Measurements from ENCODE around the gene DTWD1.
"Not testable (repeated sequence)": the region's sequence is repeated elsewhere in the genome, so short reads cannot be mapped to it uniquely, and the experiment has no call there.

DTWD1 gene, protein sequence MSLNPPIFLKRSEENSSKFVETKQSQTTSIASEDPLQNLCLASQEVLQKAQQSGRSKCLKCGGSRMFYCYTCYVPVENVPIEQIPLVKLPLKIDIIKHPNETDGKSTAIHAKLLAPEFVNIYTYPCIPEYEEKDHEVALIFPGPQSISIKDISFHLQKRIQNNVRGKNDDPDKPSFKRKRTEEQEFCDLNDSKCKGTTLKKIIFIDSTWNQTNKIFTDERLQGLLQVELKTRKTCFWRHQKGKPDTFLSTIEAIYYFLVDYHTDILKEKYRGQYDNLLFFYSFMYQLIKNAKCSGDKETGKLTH

DNA sequence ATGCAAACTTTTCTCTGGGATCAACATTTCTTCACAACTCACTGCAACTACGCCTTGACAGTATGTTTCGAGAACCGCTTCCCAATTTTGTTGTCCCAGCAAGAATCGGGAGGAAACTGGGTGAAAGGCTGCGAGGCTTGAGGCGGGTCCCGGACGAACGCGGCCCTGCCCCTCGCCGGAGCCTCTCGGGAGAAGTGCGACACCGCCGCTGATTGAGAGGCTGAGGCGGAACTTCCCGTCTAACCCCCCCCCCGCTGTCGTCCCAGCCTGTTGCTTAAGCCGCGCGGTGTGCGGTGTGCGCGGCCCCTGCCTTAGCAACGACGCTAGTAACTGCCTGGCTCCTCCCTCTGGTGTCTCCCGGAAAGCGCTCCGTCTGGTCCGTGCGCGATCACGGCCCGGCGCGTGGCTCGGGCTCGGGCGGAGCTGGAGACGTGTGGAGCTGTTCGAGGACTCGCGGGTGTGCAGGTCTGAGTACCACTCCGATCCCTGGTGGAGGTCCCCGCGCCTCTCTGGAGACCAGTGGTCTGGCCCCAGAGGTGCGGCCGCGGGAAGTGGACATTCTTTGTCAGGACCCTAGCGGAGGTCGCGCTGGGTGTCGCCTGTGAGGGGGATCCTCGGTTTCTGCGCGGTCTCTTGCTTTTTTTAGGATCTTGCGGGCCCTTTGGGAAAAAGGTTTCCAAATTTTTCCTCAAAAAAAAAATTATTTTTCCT lies at the start of gene DTWD1, which contains the start of gene FAM227B:
DTWD1 (plus strand) TSS at position 391 of the 711 bp plus-strand sequence. CDS start 4,120 bp downstream, outside the sequence.
FAM227B (minus strand) TSS at position 161 of the 711 bp plus-strand sequence. CDS start 5,647 bp downstream, outside the sequence.
- peak within 1 kb of the TSS; percentile 81 for H3K27ac ChIP-seq
- peak; percentile 92 for DNase-seq (ENCODE audit: low read depth, low spot score)

DNA sequence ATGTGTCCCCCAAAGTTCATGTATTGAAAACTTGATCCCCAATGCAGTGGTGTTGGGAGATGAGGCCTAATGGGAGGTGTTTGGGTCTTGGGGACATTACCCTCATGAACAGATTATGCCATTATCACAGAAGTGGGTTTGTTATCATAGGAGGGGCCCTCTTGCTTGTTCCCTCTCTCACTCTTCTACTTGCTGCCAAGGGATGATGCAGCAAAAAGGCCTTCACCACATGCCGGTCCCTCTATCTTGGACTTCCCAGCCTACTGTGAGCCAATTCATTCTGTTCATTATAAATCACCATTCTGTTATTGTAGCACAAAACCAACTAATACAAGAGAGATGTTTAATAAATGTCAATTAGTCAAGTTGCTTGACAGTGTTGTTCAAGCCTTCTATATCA lies 47.4 kb upstream of the DTWD1 start:
- DNase-seq (ENCODE audit: low read depth, low spot score) = no peak

DNA sequence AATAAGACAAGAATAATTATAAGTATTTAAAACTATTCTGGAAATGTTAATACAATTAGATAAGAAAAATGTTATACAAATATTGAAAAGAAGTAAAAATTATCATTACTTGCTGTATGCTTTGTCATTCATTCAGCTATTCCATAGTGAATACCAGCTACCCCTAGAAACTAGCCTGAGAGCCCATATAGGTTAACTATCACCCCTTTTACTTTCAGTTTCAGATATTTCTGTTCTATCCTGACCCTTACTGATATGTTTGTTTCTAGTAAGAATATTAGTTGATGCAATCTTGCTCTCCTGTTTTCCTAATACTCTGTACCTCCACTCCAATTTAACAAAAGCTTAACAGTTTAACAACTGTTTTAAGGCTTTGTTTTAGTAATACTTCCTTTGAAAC lies 31.8 kb upstream of the DTWD1 start:
- no peak for DNase-seq (ENCODE audit: low read depth, low spot score)

More for the DNA sequence above, 47.4 kb upstream of the DTWD1 start:
- H3K27ac ChIP-seq = no peak overlapping the region

DNA sequence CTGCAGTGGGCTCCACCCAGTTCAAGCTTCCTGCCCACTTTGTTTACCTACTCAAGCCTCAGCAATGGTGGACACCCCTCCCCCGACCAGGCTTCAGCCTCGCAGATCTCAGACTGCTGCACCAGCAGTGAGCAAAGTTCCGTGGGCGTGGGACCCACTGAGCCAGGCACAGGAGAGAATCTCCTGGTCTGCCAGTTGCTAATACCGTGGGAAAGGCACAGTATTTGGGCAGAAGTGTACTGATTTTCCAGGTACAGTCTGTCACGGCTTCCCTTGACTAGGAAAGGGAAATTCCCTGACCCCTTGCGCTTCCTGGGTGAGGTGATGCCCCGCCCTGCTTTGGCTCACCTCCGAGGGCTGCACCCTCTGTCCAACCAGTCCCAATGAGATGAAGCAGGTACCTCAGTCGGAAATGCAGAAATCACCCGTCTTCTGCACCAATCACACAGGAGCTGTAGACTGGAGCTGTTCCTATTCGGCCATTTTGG lies 28.0 kb upstream of the DTWD1 start:
- H3K27ac ChIP-seq; DNase-seq (ENCODE audit: low read depth, low spot score): not testable (repeated sequence)

More for the DNA sequence above, 31.8 kb upstream of the DTWD1 start:
- no peak overlapping the region for H3K27ac ChIP-seq

DNA sequence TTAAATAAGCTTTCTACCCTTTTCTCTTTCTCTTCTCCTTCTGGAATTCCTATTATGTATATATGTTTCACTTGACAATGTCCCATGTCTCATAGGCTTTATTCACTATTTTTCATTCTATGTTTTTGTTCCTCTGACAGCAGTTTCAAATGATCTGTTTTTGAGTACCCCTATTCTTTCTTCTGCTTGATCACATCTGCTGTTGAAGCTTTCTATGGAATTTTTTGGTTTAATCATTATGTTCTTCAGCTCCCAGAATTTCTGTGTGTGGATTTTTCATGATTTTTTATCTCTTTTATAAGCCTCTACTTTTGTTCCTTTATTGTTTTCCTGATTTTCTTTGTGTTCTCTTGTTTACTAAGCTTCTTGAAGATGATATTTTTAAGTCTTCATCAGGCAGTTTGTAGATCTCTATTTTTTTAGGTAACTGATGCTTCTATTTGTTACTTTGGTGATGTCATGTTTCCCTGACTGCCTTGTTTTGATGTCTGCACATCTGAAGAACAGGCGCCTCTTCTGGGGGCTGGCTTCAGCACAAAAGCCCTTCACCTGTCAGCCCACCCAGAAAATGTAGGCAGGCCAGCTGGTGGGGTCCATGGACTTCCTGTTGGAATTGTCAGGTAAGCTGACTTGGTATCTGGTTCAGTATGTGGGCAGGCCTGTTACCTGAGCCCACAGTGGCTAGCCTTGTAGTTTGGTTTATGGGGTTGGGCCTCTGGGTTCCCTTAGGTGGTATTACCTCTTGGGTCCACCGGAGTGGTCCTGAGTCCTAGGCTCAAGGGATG lies 16.0 kb upstream of the DTWD1 start:
- no peak overlapping the region for H3K27ac ChIP-seq
- no peak for DNase-seq (ENCODE audit: low read depth, low spot score)

DNA sequence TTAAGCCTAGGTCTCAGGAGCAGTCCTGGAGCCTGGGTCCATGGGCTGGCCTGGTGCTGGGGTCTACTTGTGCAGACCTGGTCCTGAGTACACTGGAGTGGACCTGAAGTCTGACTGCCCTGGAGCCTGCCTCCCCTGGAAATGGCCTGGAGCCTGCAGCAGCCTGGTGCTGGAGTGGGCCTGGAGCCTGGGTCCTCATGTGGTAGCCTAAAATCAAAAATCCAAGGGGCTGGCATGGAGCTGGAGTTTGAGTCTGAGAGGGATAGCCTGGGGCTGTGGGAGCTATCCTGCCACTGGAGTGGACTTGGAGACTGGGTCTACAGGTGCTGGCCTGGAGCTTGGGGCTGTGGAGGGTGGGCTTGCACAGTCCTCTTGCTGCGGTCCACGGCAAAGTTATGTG lies 15.3 kb upstream of the DTWD1 start:
- DNase-seq (ENCODE audit: low read depth, low spot score) = no peak
- no peak overlapping the region for H3K27ac ChIP-seq

DNA sequence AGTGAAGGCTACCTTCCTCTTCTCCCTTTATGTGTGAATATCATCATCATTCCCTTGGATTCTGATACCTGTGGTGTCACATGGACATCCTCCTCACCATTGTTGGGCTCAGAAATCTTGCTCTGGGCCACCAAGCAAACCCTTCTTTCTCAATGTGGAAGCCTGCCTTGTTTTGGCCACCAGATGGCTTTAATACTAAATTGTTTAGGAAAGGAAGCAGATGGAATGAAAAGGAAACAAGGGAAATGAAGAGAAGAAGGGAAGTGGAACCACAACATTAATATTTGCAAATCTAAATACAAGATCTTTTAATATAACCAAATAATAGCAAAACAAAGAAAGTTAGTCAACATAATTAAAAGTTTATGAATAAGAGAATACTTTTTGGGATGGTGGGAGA lies 14.3 kb upstream of the DTWD1 start:
- H3K27ac ChIP-seq = no peak overlapping the region
- no peak for DNase-seq (ENCODE audit: low read depth, low spot score)

DNA sequence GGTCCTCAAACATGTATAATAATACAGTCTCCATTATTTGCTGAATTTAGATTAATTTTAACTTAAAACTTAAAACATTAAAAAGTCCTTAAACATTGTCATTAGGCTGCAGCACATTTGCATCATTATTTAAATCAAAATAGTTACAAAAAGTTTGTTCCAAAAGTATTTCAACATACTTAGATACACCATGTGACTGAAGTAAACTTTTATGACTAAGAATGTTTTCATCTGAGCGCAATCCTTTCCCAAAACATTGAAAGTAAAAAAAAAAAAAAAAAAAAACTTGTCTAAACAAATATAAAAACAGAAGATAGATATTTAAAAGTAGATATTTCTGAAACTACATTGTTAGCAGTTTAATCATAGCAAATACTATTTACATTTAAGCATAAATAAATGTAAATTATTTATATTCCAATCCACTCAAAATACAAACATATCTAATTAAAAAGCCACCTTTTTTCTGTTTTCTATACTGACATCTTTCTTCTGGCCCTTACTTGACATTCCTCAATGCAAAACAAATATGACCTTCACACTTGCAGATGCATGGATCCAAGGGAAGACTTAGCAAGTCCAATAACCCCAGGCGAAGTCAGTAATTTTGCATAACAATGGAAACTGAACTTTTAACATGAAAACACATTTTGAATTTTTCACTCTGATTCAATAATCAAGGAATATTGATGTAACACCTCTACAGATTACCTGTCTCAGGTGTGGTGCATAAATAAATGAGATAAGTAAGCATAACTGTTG lies 10.5 kb upstream of the DTWD1 start:
- DNase-seq (ENCODE audit: low read depth, low spot score) = no peak
- no peak overlapping the region for H3K27ac ChIP-seq

DNA sequence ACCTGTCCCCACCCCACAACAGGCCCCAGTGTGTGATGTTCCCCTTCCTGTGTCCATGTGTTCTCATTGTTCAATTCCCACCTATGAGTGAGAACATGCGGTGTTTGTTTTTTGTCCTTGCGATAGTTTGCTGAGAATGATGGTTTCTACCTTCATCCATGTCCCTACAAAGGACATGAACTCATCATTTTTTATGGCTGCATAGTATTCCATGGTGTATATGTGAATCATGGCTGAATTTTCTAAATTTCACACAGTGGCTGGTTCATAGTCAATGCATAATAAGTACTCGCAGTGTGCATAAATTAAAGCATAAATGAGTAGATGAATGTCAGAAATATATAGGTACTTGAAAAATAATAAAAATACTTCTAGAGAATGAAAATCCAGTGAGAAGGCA lies 8.6 kb upstream of the DTWD1 start:
- DNase-seq (ENCODE audit: low read depth, low spot score); H3K27ac ChIP-seq: not testable (repeated sequence)

DNA sequence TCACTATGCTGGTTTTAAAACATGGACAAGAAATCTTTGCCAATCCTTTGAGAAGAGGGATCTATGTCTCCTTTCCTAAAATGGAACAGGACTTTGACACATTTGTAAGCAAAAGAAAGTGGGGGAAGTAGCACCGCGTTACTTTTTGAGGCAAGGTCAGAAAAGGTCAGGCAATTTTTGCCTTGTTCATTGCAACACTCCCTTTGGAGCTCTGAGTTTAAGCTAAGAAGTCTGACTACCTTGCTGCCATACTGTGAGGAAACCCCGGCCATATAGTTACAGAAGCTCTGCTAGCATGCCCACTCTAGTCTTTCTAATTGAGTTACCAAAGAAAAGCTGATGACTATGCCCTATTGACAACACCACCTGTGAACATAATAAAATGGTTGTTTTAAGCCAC lies 1.6 kb upstream of the DTWD1 start:
- no peak overlapping the region for H3K27ac ChIP-seq
- no peak for DNase-seq (ENCODE audit: low read depth, low spot score)

DNA sequence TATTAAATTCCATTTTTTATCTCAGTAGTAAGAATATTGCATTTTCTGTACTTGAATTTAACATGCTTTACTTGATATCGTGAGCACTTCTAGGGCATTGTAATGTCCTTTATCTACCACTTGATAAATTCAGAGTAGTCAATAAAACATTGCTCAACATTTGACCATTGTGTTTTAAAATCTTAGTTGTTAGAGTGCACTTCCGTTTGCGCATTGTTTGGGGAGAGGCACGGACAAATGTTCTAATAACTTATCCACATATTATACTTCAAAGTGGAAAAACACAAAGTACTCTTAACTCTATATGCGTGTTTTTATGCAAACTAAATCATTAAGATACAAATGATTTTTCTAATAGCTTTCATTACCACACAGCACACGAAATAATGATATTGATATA lies 649 bp upstream of the DTWD1 start:
- DNase-seq (ENCODE audit: low read depth, low spot score) = no peak
- H3K27ac ChIP-seq = peak overlapping the region; percentile 81

DNA sequence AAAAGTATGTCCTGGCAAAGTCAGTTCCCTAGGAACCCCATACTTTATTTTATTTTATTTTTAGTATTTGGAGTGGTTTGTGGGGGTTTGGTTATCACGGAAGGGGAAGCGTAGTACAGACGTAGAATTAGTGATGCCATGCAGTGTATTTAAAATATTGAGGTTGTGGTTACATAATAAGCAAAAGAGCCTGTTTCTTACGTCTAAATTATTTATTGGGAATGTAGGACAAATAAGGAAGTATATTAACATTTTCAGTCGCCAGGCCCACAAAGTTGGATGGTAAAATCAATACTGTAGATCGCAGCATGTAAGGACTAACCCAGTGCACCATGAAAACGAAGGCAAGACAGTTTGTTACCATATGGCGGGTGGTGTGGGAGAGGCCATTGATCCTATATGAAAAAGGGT lies 558 bp downstream of the DTWD1 start:
- DNase-seq (ENCODE audit: low read depth, low spot score) = no peak
- H3K27ac ChIP-seq = peak overlapping the region; percentile 81

DNA sequence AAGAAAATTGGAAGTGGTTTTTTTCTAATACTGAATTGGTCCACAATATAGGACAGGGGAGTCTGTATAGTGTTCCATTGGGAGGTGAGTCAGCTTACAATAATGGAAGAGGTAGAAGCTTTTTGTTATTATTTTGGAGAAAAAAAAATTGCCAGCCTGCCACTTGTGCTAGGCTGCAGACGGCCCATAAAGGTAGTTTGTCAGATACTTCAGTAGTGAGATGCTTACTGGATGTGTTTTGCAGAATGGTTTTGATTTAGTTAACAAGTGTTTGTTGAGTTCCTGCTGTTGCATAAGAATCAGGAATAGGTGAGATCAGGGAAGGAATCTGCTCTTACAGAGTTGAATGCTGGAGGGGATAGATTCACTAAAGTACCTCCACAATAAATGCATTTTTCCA lies 1.0 kb downstream of the DTWD1 start:
- H3K27ac ChIP-seq = peak overlapping the region; percentile 81
- no peak for DNase-seq (ENCODE audit: low read depth, low spot score)

DNA sequence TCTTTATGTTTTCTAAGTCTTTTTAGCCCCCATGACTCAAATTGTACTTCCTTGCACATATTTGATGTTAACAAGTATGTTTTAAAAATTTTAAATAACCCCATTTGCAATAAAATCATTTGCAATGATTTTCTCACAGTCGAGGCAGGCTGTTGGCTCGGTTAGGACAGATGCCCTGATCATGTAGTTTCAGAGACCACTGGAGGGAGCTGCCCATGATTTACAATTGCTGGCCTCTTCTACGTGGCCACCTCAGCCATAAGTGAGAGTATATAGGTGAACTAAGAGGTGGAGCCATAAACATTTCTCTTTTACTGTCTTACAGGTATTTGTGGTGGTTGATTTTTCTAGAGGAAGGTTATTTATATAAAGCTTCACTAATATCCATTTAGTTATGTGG lies 1.7 kb downstream of the DTWD1 start:
- no peak overlapping the region for H3K27ac ChIP-seq
- no peak for DNase-seq (ENCODE audit: low read depth, low spot score)

DNA sequence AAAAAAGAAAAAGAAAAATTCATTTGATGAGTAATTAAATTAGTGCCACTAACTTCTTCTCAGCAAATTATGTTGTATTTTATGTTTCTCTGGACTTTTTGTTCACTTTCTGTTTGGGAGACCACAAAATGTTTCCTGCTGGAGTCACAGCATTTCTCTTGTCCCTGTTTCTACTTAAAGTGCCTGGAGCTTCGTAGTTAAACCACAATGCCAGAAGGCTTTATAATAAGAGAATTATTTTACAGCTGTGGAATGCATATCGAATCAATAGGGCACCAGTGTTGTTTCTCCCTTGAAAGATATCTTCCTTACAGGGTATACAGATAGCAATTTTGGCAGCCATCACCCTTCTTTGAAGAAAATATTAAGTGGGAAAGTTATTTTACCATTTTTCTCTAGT lies 3.2 kb downstream of the DTWD1 start:
- DNase-seq (ENCODE audit: low read depth, low spot score) = no peak
- H3K27ac ChIP-seq = no peak overlapping the region

DNA sequence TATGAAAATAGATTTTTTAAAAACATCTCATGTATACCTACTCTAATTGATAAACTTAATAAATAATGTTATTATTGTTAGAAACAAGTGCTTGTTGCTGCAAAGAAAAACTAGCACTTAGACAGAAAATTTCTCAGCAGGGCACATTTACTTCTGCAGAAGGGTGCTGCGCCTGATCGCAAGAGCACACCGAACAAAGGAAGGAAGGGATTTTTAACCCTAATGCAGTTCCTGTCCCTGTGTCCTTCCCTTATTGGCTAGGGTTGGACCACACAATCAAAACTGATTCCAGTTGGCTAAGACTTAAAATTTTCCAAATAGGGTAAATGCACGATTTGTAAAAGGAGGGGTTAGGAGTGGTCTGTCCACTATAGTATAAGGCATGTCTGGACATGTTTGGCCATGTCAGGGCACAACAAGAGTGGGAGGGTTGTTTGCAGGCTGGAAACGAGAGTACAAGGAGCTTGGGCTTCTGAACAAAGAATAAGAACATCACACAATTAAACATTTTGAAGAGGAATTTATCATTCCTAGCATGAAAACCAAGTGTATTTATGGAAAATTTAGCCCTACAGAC lies 4.7 kb downstream of the DTWD1 start:
- no peak for DNase-seq (ENCODE audit: low read depth, low spot score)
- peak overlapping the region; percentile 65 for H3K27ac ChIP-seq

DNA sequence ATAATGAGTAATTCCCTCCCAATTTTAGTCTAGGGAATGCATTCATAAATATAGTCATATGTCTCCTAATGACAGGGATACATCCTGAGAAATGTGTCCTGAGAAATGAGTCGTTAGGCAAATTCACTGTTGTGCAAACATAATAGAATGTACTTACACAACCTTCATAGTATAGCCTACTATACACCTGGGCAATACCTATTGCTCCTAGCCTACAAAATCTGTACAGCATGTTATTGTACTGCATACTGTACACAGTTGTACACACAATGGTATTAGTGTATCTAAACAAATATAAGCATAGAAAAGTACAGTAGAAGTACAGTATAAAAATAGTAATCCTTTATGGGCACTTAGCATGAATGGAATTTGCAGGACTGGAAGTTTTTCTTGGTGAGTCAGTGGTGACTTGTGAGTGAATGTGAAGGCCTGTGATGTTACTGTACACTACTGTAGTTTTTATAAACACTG lies 6.6 kb downstream of the DTWD1 start:
- DNase-seq (ENCODE audit: low read depth, low spot score) = peak; percentile 43
- peak overlapping the region; percentile 65 for H3K27ac ChIP-seq

DNA sequence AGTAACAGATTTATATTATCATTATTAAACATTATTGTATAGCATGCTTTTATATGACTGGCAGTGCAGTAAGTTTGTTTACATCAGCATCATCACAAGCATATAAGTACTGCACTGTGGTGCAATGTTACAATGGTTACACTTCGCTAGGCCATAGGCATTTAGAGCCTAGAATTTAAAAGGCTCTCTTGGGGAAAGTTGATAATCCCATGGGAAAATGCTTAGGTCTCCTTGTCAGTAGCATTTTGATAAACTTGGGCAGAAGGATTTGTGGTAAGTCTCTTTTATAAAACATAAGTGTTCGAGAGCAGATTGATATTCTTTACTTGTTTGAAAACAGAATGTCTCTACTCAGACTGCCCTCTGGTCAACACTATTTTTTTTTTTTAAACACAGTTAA lies 7.5 kb downstream of the DTWD1 start:
- no peak for DNase-seq (ENCODE audit: low read depth, low spot score)
- peak overlapping the region; percentile 65 for H3K27ac ChIP-seq

DNA sequence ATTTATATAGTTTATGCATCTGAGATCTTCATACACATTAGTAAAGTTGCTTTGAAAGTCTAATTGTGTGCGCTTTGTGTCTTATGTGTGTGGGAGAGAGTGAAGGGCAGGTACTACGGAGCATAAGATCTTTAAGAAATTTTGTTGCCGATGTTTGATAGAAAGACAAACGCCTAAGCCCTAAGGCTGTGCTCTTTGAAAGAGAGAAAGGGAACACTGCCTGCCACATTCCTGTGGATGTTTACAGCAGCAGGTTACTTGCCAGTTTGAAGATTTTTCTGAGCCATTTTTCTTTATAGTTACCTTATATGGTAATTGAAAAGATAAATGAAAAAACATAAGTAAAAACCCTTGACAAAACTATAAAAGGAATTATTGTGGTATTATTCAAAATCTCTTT lies 17.0 kb downstream of the DTWD1 start:
- no peak overlapping the region for H3K27ac ChIP-seq
- no peak for DNase-seq (ENCODE audit: low read depth, low spot score)

All from epithelial cell of prostate (primary cell).